ENCODE data around the gene C2orf68.

DNA sequence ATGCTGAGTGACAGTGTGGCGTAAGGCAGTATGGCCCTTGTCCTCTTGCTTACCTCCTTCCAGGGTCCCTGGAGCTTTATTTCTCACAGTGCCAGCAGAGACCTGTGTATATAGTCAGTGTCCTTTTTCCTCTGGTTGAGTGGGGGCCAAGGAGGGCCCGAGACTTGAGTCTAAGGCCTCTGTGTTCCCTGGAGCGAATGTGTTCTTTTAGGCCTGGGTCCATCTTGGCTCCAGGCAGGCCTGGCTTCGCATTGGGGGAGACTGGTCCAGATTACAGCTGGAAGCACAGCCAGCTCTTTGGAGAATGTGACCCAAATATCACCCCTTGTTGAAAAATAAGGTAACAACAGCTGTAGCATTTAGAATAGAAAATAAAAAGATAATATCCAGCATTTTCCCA is 22.7 kb downstream of the C2orf68 start:
- no peak for TF ChIP-seq TEAD4 (IDR thresholded peaks at IDR 0.05)
- no peak for TF ChIP-seq FOXM1 (IDR thresholded peaks at IDR 0.05; ENCODE audit: borderline replicate concordance, low read depth)
- TF ChIP-seq, protein P1, sequence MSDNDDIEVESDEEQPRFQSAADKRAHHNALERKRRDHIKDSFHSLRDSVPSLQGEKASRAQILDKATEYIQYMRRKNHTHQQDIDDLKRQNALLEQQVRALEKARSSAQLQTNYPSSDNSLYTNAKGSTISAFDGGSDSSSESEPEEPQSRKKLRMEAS (IDR thresholded peaks at IDR 0.05), result no peak
- TF ChIP-seq, protein P2, sequence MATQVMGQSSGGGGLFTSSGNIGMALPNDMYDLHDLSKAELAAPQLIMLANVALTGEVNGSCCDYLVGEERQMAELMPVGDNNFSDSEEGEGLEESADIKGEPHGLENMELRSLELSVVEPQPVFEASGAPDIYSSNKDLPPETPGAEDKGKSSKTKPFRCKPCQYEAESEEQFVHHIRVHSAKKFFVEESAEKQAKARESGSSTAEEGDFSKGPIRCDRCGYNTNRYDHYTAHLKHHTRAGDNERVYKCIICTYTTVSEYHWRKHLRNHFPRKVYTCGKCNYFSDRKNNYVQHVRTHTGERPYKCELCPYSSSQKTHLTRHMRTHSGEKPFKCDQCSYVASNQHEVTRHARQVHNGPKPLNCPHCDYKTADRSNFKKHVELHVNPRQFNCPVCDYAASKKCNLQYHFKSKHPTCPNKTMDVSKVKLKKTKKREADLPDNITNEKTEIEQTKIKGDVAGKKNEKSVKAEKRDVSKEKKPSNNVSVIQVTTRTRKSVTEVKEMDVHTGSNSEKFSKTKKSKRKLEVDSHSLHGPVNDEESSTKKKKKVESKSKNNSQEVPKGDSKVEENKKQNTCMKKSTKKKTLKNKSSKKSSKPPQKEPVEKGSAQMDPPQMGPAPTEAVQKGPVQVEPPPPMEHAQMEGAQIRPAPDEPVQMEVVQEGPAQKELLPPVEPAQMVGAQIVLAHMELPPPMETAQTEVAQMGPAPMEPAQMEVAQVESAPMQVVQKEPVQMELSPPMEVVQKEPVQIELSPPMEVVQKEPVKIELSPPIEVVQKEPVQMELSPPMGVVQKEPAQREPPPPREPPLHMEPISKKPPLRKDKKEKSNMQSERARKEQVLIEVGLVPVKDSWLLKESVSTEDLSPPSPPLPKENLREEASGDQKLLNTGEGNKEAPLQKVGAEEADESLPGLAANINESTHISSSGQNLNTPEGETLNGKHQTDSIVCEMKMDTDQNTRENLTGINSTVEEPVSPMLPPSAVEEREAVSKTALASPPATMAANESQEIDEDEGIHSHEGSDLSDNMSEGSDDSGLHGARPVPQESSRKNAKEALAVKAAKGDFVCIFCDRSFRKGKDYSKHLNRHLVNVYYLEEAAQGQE (IDR thresholded peaks at IDR 0.05; ENCODE audit: low read depth), result no peak
- no peak for TF ChIP-seq CEBPB (IDR thresholded peaks at IDR 0.05)
- TF ChIP-seq ZBTB7A (IDR thresholded peaks at IDR 0.05; ENCODE audit: low read depth), result no peak
- no peak for TF ChIP-seq RAD21 (IDR thresholded peaks at IDR 0.05; ENCODE audit: low read depth)
- no peak for TF ChIP-seq TAF1 (IDR thresholded peaks at IDR 0.05; ENCODE audit: low read depth)
- TF ChIP-seq NFIC (IDR thresholded peaks at IDR 0.05), result no peak
- no peak for TF ChIP-seq TCF12 (IDR thresholded peaks at IDR 0.05; ENCODE audit: low read depth)
- TF ChIP-seq, protein P3, sequence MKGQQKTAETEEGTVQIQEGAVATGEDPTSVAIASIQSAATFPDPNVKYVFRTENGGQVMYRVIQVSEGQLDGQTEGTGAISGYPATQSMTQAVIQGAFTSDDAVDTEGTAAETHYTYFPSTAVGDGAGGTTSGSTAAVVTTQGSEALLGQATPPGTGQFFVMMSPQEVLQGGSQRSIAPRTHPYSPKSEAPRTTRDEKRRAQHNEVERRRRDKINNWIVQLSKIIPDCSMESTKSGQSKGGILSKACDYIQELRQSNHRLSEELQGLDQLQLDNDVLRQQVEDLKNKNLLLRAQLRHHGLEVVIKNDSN (IDR thresholded peaks at IDR 0.05), result no peak
- no peak for TF ChIP-seq EGR1 (IDR thresholded peaks at IDR 0.05)
- no peak for TF ChIP-seq YY1 (IDR thresholded peaks at IDR 0.05; ENCODE audit: low read depth)
- no peak for TF ChIP-seq EP300 (IDR thresholded peaks at IDR 0.05; ENCODE audit: borderline replicate concordance)
